Posterior cingulate gyrus (tissue), 11 donors: ENCODE results near the gene PJA1.

Experiments
- DNase-seq, 10 donors: peaks; one replicate each; pipeline versions ENCODE4 v3.0.0 to v3.0.0-alpha.2; 2020 to 2021; ENCODE audit warnings: mixed read lengths in 3 of 10
- intact Hi-C: fragments of 100-400 bp; cut with DNase I; formaldehyde crosslinking; loops from one replicate; pipeline ENCODE4 v1.15.1; 2023

The PJA1 gene

GRCh38 chrX:69172937-69173336, 7.7 kb upstream of the PJA1 start:
- no peak for DNase-seq
- intact Hi-C loops = no loop called here

GRCh38 chrX:69170319-69170718, 5.1 kb upstream of the PJA1 start:
- no peak for DNase-seq
- intact Hi-C loops = no loop called here

- intact Hi-C loops = no loop called here
- DNase-seq = peak in 6 of 10 donors; percentile 14 to 87 (median 54)
Observed at GRCh38 chrX:69163936-69164741, 1.1 kb downstream of the PJA1 start.

GRCh38 chrX:69162361-69162865, 2.8 kb downstream of the PJA1 start:
- DNase-seq = no peak
- intact Hi-C loops = no loop called here

GRCh38 chrX:69161786-69162349, 3.4 kb downstream of the PJA1 start:
- intact Hi-C loops = no loop called here
- peak in 1 of 10 donors; percentile 68 for DNase-seq

- DNase-seq = no peak
- intact Hi-C loops = no loop called here
Observed at GRCh38 chrX:69161371-69161770, 3.9 kb downstream of the PJA1 start.

GRCh38 chrX:69158166-69158980, 6.9 kb downstream of the PJA1 start:
- intact Hi-C loops = loop anchor here (5.0 kb wide), 1 partner anchor 64 kb away; no protein-coding TSS in a partner anchor
- peak in 3 of 10 donors; percentile 25 to 74 (median 27) for DNase-seq

GRCh38 chrX:69156638-69157037, 8.6 kb downstream of the PJA1 start:
- DNase-seq = no peak
- intact Hi-C loops = loop anchor here (5.0 kb wide), 1 partner anchor 66 kb away; no protein-coding TSS in a partner anchor

GRCh38 chrX:69155786-69156520, 9.3 kb downstream of the PJA1 start:
- intact Hi-C loops = loop anchor here (5.0 kb wide), 1 partner anchor 66 kb away; no protein-coding TSS in a partner anchor
- no peak for DNase-seq

- intact Hi-C loops = no loop called here
Observed at GRCh38 chrX:69154051-69154450, 11.2 kb downstream of the PJA1 start.

GRCh38 chrX:69153060-69153730, 12.1 kb downstream of the PJA1 start:
- intact Hi-C loops = no loop called here

More at GRCh38 chrX:69154051-69154450, 11.2 kb downstream of the PJA1 start:
- no peak for DNase-seq

GRCh38 chrX:69152417-69152841, 12.8 kb downstream of the PJA1 start:
- DNase-seq = peak in 2 of 10 donors; percentile 43 to 54
- intact Hi-C loops = no loop called here

More at GRCh38 chrX:69153060-69153730, 12.1 kb downstream of the PJA1 start:
- DNase-seq = peak in 9 of 10 donors; percentile 45 to 96 (median 70)

- DNase-seq = no peak
- intact Hi-C loops = no loop called here
Observed at GRCh38 chrX:69151866-69152284, 13.4 kb downstream of the PJA1 start.

- no peak for DNase-seq
- intact Hi-C loops = no loop called here
Observed at GRCh38 chrX:69150281-69150960, 14.8 kb downstream of the PJA1 start.

- DNase-seq = no peak
- intact Hi-C loops = no loop called here
Observed at GRCh38 chrX:69149466-69150280, 15.6 kb downstream of the PJA1 start.

GRCh38 chrX:69148946-69149345, 16.3 kb downstream of the PJA1 start:
- DNase-seq = no peak
- intact Hi-C loops = no loop called here

- no peak for DNase-seq
- intact Hi-C loops = no loop called here
Observed at GRCh38 chrX:69146739-69147138, 18.5 kb downstream of the PJA1 start.

GRCh38 chrX:69145714-69146113, 19.5 kb downstream of the PJA1 start:
- intact Hi-C loops = no loop called here
- DNase-seq = no peak
